A673 (cell line): ENCODE data around the gene COL8A1. TPM values are rescaled to one million over a fixed set of nuclear protein-coding genes. Genes with fewer than 3 reads are reported as not detected.

Source experiments
- BruUV-seq: library from RNA; stranded (reverse); fragments of 400-500 nt; replicated peaks from 2 replicates; lab custom pipeline; 2021; lab: Mats Ljungman, UMichigan
- CTCF ChIA-PET: fragments of 300-600 bp; sonication (Branson Sonifier 250); formaldehyde crosslinking; loops from one replicate; lab custom pipeline; 2022; ENCODE audit warnings: antibody characterized with exemption; lab: Charles Lee
- POLR2A ChIA-PET: fragments of 300-600 bp; sonication (Branson Sonifier 250); formaldehyde crosslinking; loops from one replicate; lab custom pipeline; 2022; ENCODE audit warnings: antibody characterized with exemption; ENCODE audit not compliant: low non-redundant PET; lab: Charles Lee
- DNase-seq: peaks from one replicate; pipeline ENCODE4 v3.0.0-alpha.2; 2015; ENCODE audit warnings: low spot score
- H3K27ac ChIP-seq: fragments of 200-600 bp; sonication (generic); 2 replicates; pipeline ENCODE4 v1.5.1; 2016; ENCODE audit warnings: mixed run types, low read depth, mild to moderate bottlenecking, mixed read lengths, antibody characterized with exemption, low read length; ENCODE audit not compliant: poor library complexity, severe bottlenecking
- H3K27me3 ChIP-seq: fragments of 200-600 bp; sonication (generic); replicated peaks from 2 replicates; pipeline ENCODE4 v1.6.1; 2017; ENCODE audit warnings: mixed run types, low read depth, mild to moderate bottlenecking, mixed read lengths, antibody characterized with exemption, low read length; ENCODE audit not compliant: insufficient read depth, poor library complexity
- H3K36me3 ChIP-seq: fragments of 200-600 bp; sonication (generic); 2 replicates; pipeline ENCODE4 v1.6.1; 2016; ENCODE audit warnings: mixed run types, mild to moderate bottlenecking, mixed read lengths, antibody characterized with exemption, low read length; ENCODE audit not compliant: insufficient read depth, poor library complexity, severe bottlenecking
- H3K4me1 ChIP-seq: fragments of 200-600 bp; sonication (generic); 2 replicates; pipeline ENCODE4 v1.6.1; 2017; ENCODE audit warnings: mixed run types, mild to moderate bottlenecking, mixed read lengths, antibody characterized with exemption, low read length; ENCODE audit not compliant: insufficient read depth, poor library complexity, severe bottlenecking
- H3K4me3 ChIP-seq: fragments of 200-600 bp; sonication (generic); 2 replicates; pipeline ENCODE4 v1.5.1; 2016; ENCODE audit warnings: low read depth, mixed run types, mild to moderate bottlenecking, mixed read lengths, low read length; ENCODE audit not compliant: poor library complexity, severe bottlenecking
- H3K9me3 ChIP-seq: fragments of 200-600 bp; sonication (generic); 2 replicates; pipeline ENCODE4 v1.6.1; 2016; ENCODE audit warnings: mixed run types, low read depth, mild to moderate bottlenecking, mixed read lengths, antibody characterized with exemption, low read length; ENCODE audit not compliant: poor library complexity, severe bottlenecking
- CTCF ChIP-seq: fragments of 300-800, 200-600 bp; sonication (generic); conservative IDR thresholded peaks from 2 replicates; pipeline ENCODE4 v1.5.1; 2017; ENCODE audit warnings: low read depth, mild to moderate bottlenecking, antibody characterized with exemption, low read length, moderate library complexity, mixed read lengths
- EZH2 ChIP-seq: fragments of 200-600 bp; sonication (generic); IDR thresholded peaks from 2 replicates; pipeline ENCODE4 v1.6.1; 2017; ENCODE audit warnings: borderline replicate concordance, low read depth, mild to moderate bottlenecking, mixed read lengths, antibody characterized with exemption, low read length; ENCODE audit not compliant: poor library complexity, severe bottlenecking
- intact Hi-C: fragments of 100-400 bp; cut with micrococcal nuclease; formaldehyde crosslinking; loops from one replicate; pipeline ENCODE4 v1.10.0; 2022; ENCODE audit not compliant: unreplicated experiment
- total RNA-seq: library from RNA; stranded (reverse); gene quantifications from 2 replicates; pipeline ENCODE4 v1.2.3, GENCODE V29; 2021

The COL8A1 gene
- total RNA-seq, 1 experiment from 2014 or later, result 2.5 TPM

- H3K27ac ChIP-seq, result no peak overlapping the region
- no peak for DNase-seq
- H3K4me3 ChIP-seq, result no peak overlapping the region
- no peaks in the 10 kb centered on the region for H3K4me1 ChIP-seq
- TF ChIP-seq CTCF (no peak), EZH2 (no peak)
- H3K36me3 ChIP-seq, result no peaks in the 10 kb centered on the region
- ChIA-PET CTCF (no interaction called here), POLR2A (no interaction called here)
- no TSS peak for BruUV-seq
- intact Hi-C loops, result no loop called here
- no peaks in the 10 kb centered on the region for H3K27me3 ChIP-seq
- no peaks in the 10 kb centered on the region for H3K9me3 ChIP-seq
Measured at GRCh38 chr3:99678896-99679295, 40.5 kb downstream of the COL8A1 start.

GRCh38 chr3:99681512-99681911 lies 43.1 kb downstream of the COL8A1 start:
- H3K27me3 ChIP-seq, result no peaks in the 10 kb centered on the region
- H3K4me3 ChIP-seq, result no peak overlapping the region
- no peaks in the 10 kb centered on the region for H3K9me3 ChIP-seq
- peak; percentile 19 for DNase-seq
- ChIA-PET CTCF (no interaction called here), POLR2A (no interaction called here)
- no TSS peak for BruUV-seq
- H3K4me1 ChIP-seq, result no peaks in the 10 kb centered on the region
- H3K36me3 ChIP-seq, result no peaks in the 10 kb centered on the region
- H3K27ac ChIP-seq, result no peak overlapping the region
- intact Hi-C loops, result no loop called here
- no peak for TF ChIP-seq EZH2
- no peak for TF ChIP-seq CTCF

GRCh38 chr3:99681976-99682375 lies 43.6 kb downstream of the COL8A1 start:
- no peaks in the 10 kb centered on the region for H3K36me3 ChIP-seq
- no peak for DNase-seq
- no peak overlapping the region for H3K4me3 ChIP-seq
- no peak for TF ChIP-seq CTCF
- no peak for TF ChIP-seq EZH2
- POLR2A ChIA-PET, result no interaction called here
- H3K4me1 ChIP-seq, result no peaks in the 10 kb centered on the region
- CTCF ChIA-PET, result interaction anchor here (0.5 kb wide), 1 partner anchor 183 kb away, joined by 4 read pairs; no protein-coding TSS in a partner anchor
- H3K9me3 ChIP-seq, result no peaks in the 10 kb centered on the region
- no peaks in the 10 kb centered on the region for H3K27me3 ChIP-seq
- H3K27ac ChIP-seq, result no peak overlapping the region
- intact Hi-C loops, result no loop called here
- no TSS peak for BruUV-seq
